ENCODE data around the gene HYCC2.
"Not testable (repeated sequence)": the region's sequence is repeated elsewhere in the genome, so short reads cannot be mapped to it uniquely, and the experiment has no call there.

Gene HYCC2

GRCh38 chr2:201070948-201071478, 458 bp downstream of the HYCC2 start:
- DNase-seq, result peak in 2 of 5 experiments; percentile 11 to 22

GRCh38 chr2:201064797-201065329, 6.6 kb downstream of the HYCC2 start:
- DNase-seq, result no peak

DNA sequence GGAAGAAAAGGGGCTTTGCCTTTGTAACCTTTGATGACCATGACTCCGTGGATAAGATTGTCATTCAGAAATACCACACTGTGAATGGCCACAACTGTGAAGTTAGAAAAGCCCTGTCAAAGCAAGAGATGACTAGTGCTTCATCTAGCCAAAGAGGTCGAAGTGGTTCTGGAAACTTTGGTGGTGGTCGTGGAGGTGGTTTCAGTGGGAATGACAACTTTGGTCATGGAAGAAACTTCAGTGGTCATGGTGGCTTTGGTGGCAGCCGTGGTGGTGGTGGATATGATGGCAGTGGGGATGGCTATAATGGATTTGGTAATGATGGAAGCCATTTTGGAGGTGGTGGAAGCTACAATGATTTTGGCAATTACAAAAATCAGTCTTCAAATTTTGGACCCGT, 8.0 kb downstream of the HYCC2 start:
- DNase-seq, result not testable (repeated sequence)

GRCh38 chr2:201059961-201060755, 11.3 kb downstream of the HYCC2 start:
- peak in 2 of 5 experiments; percentile 9 to 21 for DNase-seq

GRCh38 chr2:201058914-201059313, 12.6 kb downstream of the HYCC2 start:
- no peak for DNase-seq

GRCh38 chr2:201057715-201058248, 13.7 kb downstream of the HYCC2 start:
- DNase-seq, result no peak

GRCh38 chr2:201057087-201057521, 14.4 kb downstream of the HYCC2 start:
- DNase-seq, result no peak

- DNase-seq, result no peak
Measured at GRCh38 chr2:201049455-201049854, 22.0 kb downstream of the HYCC2 start.

GRCh38 chr2:201046881-201047280, 24.6 kb downstream of the HYCC2 start:
- DNase-seq, result no peak

GRCh38 chr2:201043050-201043449, 28.4 kb downstream of the HYCC2 start:
- DNase-seq, result not testable (repeated sequence)

GRCh38 chr2:201042451-201042850, 29.0 kb downstream of the HYCC2 start:
- not testable (repeated sequence) for DNase-seq

DNA sequence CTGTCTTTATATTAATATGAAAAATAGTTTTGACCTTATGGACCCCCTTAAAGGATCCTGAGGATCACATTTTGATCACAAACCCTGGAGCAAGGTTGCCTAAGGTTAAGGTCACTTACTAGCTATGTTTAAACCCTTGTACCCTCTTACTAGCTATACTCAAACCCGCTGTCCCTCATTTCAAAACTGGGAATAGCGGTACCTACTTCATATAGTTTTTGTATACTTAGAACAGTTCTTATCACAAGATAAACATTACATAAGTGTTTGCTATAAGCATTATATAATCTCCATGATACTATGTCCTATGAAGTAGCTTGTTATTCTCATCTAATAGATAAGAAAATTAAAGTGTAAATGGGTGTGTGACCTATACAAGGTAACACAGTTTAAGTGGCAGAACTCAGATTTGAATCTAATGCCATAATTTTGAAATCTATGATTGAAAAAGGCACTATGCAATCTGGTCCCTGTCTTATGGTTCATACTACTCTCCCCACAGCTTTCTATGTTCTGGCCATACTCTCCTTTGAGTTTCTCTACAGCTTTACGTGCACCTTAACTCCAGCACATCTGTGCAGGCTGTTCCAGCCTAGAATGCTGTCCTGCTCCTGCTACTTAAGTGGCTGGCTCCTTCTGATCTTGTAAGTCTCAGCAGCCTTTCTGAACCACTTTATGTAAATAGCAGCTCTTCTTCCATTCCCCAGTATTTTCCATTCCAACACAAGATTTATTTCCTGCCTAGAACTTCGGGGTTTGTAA, 30.4 kb downstream of the HYCC2 start:
- no peak for DNase-seq

GRCh38 chr2:201038855-201039254, 32.6 kb downstream of the HYCC2 start:
- no peak for DNase-seq

GRCh38 chr2:201038361-201038760, 33.1 kb downstream of the HYCC2 start:
- not testable (repeated sequence) for DNase-seq

DNA sequence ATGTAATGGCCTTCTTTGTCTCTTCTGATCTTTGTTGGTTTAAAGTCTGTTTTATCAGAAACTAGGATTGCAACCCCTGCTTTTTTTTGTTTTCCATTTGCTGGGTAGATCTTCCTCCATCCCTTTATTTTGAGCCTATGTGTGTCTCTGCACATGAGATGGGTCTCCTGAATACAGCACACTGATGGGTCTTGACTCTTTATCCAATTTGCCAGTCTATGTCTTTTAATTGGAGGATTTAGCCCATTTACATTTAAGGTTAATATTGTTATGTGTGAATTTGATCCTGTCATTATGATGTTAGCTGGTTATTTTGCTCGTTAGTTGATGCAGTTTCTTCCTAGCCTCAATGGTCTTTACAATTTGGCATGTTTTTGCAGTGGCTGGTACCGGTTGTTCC, 37.1 kb downstream of the HYCC2 start:
- DNase-seq, result not testable (repeated sequence)

DNA sequence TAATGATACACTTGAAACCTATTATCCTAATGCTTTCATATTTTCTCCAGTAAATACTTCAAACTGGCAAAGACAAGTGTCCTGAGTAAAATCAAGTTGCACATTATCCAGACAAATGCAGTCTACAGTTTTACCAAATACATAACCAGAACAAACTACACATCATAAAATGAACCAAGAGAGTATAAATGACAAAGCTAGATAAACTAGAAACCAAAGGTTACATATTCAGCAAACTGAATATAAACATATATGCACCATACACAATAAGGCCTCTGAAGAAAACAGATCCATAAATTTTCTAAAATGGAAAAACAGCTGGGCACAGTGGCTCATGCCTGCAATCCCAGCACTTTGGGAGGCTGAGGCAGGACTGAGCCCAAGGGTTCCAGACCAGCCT, 47.0 kb downstream of the HYCC2 start:
- no peak for DNase-seq

DNA sequence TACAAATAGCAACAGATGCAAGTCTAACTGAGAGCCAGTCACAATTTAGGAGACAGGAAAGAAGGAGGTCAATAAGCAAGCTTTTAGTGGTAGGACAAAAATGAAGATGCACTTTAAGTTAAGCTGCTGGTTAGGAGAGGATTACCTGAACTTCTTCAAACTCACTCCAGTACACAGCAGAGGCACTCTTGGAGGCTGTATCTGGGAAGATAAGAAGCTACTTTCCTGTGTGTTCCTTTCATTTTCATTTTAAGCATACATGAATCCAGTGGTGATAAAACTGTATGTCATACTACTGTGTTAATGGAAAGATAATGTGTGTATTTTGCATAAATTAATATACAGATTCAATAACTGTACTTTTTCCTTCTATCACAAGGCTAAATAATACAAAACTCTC, 49.6 kb downstream of the HYCC2 start:
- DNase-seq, result peak in 1 of 5 experiments; percentile 16
